Stomach (tissue), 9 donors: ENCODE results near the gene CSMD2. TPM values are rescaled to one million over a fixed set of nuclear protein-coding genes. Genes with fewer than 3 reads are reported as not detected.

Experiments used
- DNase-seq, 2 donors: peaks; one replicate each; pipeline versions ENCODE4 v3.0.0 to v3.0.0-alpha.2; 2013 to 2019
- H3K27ac ChIP-seq, 5 donors: fragments of 200-600 bp in 4 of 5; sonication (generic) in 4 of 5; one replicate each; pipeline ENCODE4 v1.5.1; 2013 to 2019; ENCODE audit warnings: mild to moderate bottlenecking in 1 of 5, moderate library complexity in 1 of 5
- H3K27me3 ChIP-seq, 3 donors: fragments of 200-600 bp; sonication (generic); one replicate each; pipeline ENCODE4 v1.5.1; 2017 to 2019; ENCODE audit warnings: mixed run types in 1 of 3
- H3K36me3 ChIP-seq, 4 donors: fragments of 200-600 bp; sonication (generic); 1 replicate in 3 of 4; 2 replicates in 1 of 4; pipeline ENCODE4 v1.5.1; 2016 to 2019
- H3K4me1 ChIP-seq, 4 donors: fragments of 200-600 bp; sonication (generic); one replicate each; pipeline ENCODE4 v1.5.1; 2016 to 2019
- H3K4me3 ChIP-seq, 4 donors: fragments of 200-600 bp; sonication (generic) in 3 of 4; one replicate each; pipeline ENCODE4 v1.5.1; 2016 to 2019; ENCODE audit warnings: mild to moderate bottlenecking in 1 of 4
- H3K9me3 ChIP-seq, 4 donors: fragments of 200-600 bp; sonication (generic); one replicate each; pipeline ENCODE4 v1.5.1; 2016 to 2019
- EP300 ChIP-seq: sonication (generic); formaldehyde crosslinking; IDR thresholded peaks from one replicate; pipeline ENCODE4 v1.6.1; 2017; ENCODE audit warnings: antibody characterized with exemption
- POLR2A ChIP-seq, 4 donors: fragments of 450-650 bp; IDR thresholded peaks; one replicate each; pipeline ENCODE4 v1.6.1; 2016; ENCODE audit warnings: antibody characterized with exemption in 4 of 4, control low read depth in 2 of 4, mild to moderate bottlenecking in 1 of 4, moderate library complexity in 1 of 4
- POLR2AphosphoS5 ChIP-seq, 3 donors: sonication (generic); formaldehyde crosslinking; IDR thresholded peaks; one replicate each; pipeline ENCODE4 v1.6.1; 2016; ENCODE audit warnings: antibody characterized with exemption in 3 of 3
- WGBS, 5 donors: extraction: QIAGEN DNeasy Blood & Tissue Kit in 3 of 5; methylation state at CpG; one replicate each; pipeline versions ENCODE4 v1.1.5 to v1.1.7; 2013 to 2018; 5-methylcytosine and 5-hydroxymethylcytosine counted together
- intact Hi-C: fragments of 100-400 bp; cut with DNase I; formaldehyde crosslinking; loops from one replicate; pipeline ENCODE4 v1.15.1; 2023; ENCODE audit warnings: low total_unique reads
- polyA plus RNA-seq, 3 donors: library from polyadenylated mRNA; stranded (reverse); fragments of 200-250 nt; gene quantifications; one replicate each; pipeline ENCODE4 v1.2.3, GENCODE V29; 2013
- total RNA-seq, 5 donors: library from RNA; depleted of rRNA; stranded (reverse); fragments of >200 nt; gene quantifications; one replicate each; pipeline versions ENCODE4 v1.1.0 to v1.2.3, GENCODE V29; 2014 to 2016
- TF ChIP-seq, protein P1 (sequence below), 7 experiments: fragments of 450-650 bp in 4 of 7; fragments of 200-600 bp in 3 of 7; sonication (generic) in 3 of 7; IDR thresholded peaks; one replicate each; pipeline ENCODE4 v1.5.1; 2016 to 2019; ENCODE audit warnings: antibody characterized with exemption in 7 of 7, control low read depth in 2 of 7, mild to moderate bottlenecking in 1 of 7
- donor health status: healthy with polysubstance abuse.
- donor health status: Bipolar disorder and iron deficiency.
- donor health status: healthy.

CSMD2 gene
- total and polyA plus RNA-seq, 8 donors: 0.10 to 3.5 (median 0.37) TPM; not detected in 1

DNA sequence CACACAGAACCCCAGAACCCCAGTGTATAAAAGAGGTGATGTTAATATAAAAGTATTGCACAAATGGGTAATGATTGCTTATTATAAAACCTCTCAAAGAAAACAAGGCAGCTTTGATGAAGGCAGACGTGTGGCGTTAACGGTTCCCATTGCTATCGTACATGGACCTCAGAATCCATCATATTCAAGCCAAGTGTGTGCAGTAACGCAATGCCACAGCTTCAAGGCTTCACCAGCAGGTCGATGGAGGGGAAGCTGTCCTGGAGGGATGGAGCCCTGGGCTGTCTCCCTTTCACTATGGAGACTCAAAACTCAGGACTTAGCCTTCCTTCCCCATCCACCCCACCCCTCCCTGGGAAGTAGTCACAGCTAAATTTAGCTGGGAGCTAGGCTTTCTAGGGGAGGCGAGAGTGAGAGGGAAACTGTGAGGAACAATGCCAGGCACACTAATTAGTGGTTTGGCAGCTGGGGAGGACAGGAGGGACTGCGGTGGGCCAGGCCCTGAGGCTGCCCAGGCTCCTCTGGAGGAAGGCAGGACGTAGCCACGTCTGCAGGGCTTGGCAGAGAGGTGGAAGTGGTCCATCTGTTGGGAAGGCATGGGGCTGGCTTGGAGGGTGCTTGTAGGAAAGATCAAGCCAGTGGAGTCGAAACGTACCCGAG, 180.0 kb downstream of the CSMD2 start:
- Histone ChIP-seq H3K27ac (peak overlapping the region in 2 of 5 donors; percentile 21 to 26), H3K27me3 (no peaks in the 10 kb centered on the region), H3K36me3 (no peaks in the 10 kb centered on the region), H3K4me1 (peaks cover 0 to 24% (median 16%) of the 10 kb centered on the region in 4 donors), H3K4me3 (no peak overlapping the region), H3K9me3 (no peaks in the 10 kb centered on the region)
- TF ChIP-seq, protein P1, sequence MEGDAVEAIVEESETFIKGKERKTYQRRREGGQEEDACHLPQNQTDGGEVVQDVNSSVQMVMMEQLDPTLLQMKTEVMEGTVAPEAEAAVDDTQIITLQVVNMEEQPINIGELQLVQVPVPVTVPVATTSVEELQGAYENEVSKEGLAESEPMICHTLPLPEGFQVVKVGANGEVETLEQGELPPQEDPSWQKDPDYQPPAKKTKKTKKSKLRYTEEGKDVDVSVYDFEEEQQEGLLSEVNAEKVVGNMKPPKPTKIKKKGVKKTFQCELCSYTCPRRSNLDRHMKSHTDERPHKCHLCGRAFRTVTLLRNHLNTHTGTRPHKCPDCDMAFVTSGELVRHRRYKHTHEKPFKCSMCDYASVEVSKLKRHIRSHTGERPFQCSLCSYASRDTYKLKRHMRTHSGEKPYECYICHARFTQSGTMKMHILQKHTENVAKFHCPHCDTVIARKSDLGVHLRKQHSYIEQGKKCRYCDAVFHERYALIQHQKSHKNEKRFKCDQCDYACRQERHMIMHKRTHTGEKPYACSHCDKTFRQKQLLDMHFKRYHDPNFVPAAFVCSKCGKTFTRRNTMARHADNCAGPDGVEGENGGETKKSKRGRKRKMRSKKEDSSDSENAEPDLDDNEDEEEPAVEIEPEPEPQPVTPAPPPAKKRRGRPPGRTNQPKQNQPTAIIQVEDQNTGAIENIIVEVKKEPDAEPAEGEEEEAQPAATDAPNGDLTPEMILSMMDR (IDR thresholded peaks at IDR 0.05): no peak
- TF ChIP-seq EP300 (peak; percentile 29), POLR2AphosphoS5 (IDR thresholded peaks at IDR 0.05) (peak in 1 of 3 donors; percentile 7)
- WGBS, 5 donors: 51 to 67% (median 64%) methylated on average over 13 of the region's 13 CpGs
- intact Hi-C loops: no loop called here
- no peak for DNase-seq

DNA sequence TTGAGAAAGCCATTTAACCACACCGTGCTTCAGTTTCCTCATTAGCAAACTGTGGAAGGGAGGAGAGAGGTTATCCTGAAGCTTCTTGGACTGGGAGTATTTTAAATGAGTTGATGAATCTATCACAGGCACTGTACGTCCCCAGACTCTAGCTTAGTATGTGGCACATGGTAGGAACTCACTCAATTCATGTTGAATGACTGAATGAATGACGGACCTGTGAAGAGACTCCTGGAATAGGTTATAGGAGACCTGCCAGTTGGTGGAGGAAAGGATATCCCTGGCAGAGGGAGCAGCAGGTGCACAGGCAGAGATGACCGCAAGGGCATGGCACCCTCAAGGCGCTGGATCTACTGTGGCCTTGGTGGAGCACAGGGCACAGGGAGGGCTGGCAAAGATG, 182.6 kb downstream of the CSMD2 start:
- H3K27me3 ChIP-seq: peaks cover 0 to 12% (median 0%) of the 10 kb centered on the region in 3 donors
- no peaks in the 10 kb centered on the region for H3K9me3 ChIP-seq
- H3K27ac ChIP-seq: no peak overlapping the region
- WGBS, 5 donors: 80 to 86% (median 80%) methylated on average over 5 of the region's 5 CpGs
- peaks cover 0 to 24% (median 16%) of the 10 kb centered on the region in 4 donors for H3K4me1 ChIP-seq
- no peak overlapping the region for H3K4me3 ChIP-seq
- DNase-seq: no peak
- TF ChIP-seq POLR2A (IDR thresholded peaks at IDR 0.05): no peak
- TF ChIP-seq, protein P1 (IDR thresholded peaks at IDR 0.05): no peak
- no peak for TF ChIP-seq EP300
- no peak for TF ChIP-seq POLR2AphosphoS5 (IDR thresholded peaks at IDR 0.05)
- intact Hi-C loops: no loop called here
- H3K36me3 ChIP-seq: no peaks in the 10 kb centered on the region

DNA sequence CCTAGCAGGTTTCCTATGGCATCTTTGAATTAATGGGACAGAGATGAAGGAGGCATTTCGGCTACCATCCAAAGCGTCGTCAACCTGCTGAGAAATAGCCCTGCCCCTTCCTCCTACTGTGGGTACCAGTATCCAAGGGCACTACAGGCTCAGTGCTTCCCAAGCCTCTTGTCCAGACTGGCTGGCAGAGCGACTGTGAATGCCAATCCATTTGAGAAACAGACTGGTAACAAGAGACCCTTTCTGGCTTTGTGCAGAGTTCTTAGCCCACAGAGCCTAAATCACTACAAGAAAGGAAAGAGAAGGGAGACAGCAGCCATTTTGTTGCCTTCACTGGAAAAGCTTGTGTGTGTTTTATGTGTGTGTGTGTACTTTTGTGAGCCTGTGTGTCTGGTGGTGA, 185.7 kb downstream of the CSMD2 start:
- intact Hi-C loops: no loop called here
- Histone ChIP-seq H3K4me3 (no peak overlapping the region), H3K4me1 (peaks cover 0 to 1% (median 0%) of the 10 kb centered on the region in 4 donors), H3K27ac (no peak overlapping the region), H3K9me3 (no peaks in the 10 kb centered on the region), H3K36me3 (no peaks in the 10 kb centered on the region), H3K27me3 (peaks cover 0 to 32% (median 0%) of the 10 kb centered on the region in 3 donors)
- TF ChIP-seq EP300 (no peak), POLR2A (IDR thresholded peaks at IDR 0.05) (no peak), POLR2AphosphoS5 (IDR thresholded peaks at IDR 0.05) (no peak)
- TF ChIP-seq, protein P1 (IDR thresholded peaks at IDR 0.05): no peak
- no peak for DNase-seq
- 82 to 88% (median 86%) methylated on average over 4 of the region's 4 CpGs for WGBS, 5 donors

DNA sequence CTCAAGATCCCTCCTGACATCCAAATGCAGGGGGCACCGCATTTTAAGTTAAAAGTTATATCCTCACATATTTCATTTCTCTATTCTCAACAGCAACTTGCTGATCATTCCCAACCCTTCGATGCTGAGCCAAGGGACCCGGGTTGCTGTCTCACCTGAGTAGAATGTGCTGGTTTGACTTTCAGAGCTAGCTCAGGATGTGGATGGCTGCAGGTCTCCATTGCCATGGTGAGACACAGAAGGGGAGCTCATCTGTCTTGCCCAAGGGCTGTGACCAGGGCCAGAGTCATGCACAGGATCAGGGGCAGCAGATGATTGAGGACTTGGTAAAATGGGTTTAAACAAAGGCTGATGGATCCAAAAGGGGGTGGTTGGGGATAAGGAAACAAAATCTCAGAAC, 189.1 kb downstream of the CSMD2 start:
- 82 to 93% (median 88%) methylated on average over 3 of the region's 3 CpGs for WGBS, 5 donors
- Histone ChIP-seq H3K27ac (no peak overlapping the region), H3K4me3 (no peak overlapping the region), H3K9me3 (no peaks in the 10 kb centered on the region), H3K4me1 (peaks cover 0 to 24% (median 5%) of the 10 kb centered on the region in 4 donors), H3K27me3 (peaks cover 0 to 32% (median 0%) of the 10 kb centered on the region in 3 donors), H3K36me3 (no peaks in the 10 kb centered on the region)
- intact Hi-C loops: no loop called here
- TF ChIP-seq, protein P1 (IDR thresholded peaks at IDR 0.05): no peak
- TF ChIP-seq POLR2AphosphoS5 (IDR thresholded peaks at IDR 0.05) (no peak), POLR2A (IDR thresholded peaks at IDR 0.05) (no peak), EP300 (no peak)
- DNase-seq: no peak
